OCI-LY7 (cell line): ENCODE data around the gene CDC6. TPM values are rescaled to one million over a fixed set of nuclear protein-coding genes. Genes with fewer than 3 reads are reported as not detected.

Experiments
- BruUV-seq: library from RNA; stranded (reverse); fragments of 400-500 nt; replicated peaks from 2 replicates; lab custom pipeline; 2021; lab: Mats Ljungman, UMichigan
- CTCF ChIA-PET: fragments of 300-600 bp; sonication (Branson Sonifier 250); formaldehyde crosslinking; loops from one replicate; lab custom pipeline; 2022; ENCODE audit warnings: antibody characterized with exemption; ENCODE audit not compliant: unreplicated experiment; lab: Charles Lee
- POLR2A ChIA-PET: fragments of 300-600 bp; sonication (Branson Sonifier 250); formaldehyde crosslinking; loops from one replicate; lab custom pipeline; 2022; ENCODE audit warnings: antibody characterized with exemption; lab: Charles Lee
- DNase-seq: peaks from one replicate; pipeline ENCODE4 v3.0.0-alpha.2; 2015; ENCODE audit warnings: low spot score
- H2AFZ ChIP-seq: fragments of 200-600 bp; sonication (generic), shearing (Covaris generic); 2 replicates; pipeline ENCODE4 v1.6.1; 2014; ENCODE audit warnings: mild to moderate bottlenecking, antibody characterized with exemption, low read length, moderate library complexity
- H3K27ac ChIP-seq: fragments of 200-600 bp; sonication (generic); 2 replicates; pipeline ENCODE4 v1.5.1; 2014; ENCODE audit warnings: mixed run types, low read depth, mild to moderate bottlenecking, moderate library complexity, low read length, inconsistent platforms; ENCODE audit not compliant: poor library complexity, severe bottlenecking
- H3K36me3 ChIP-seq: fragments of 200-600 bp; sonication (generic); 2 replicates; pipeline ENCODE4 v1.6.1; 2014; ENCODE audit warnings: mild to moderate bottlenecking, antibody characterized with exemption, low read length, moderate library complexity, mixed read lengths; ENCODE audit not compliant: insufficient read depth
- H3K4me1 ChIP-seq: fragments of 200-600 bp; sonication (generic); 2 replicates; pipeline ENCODE4 v1.5.1; 2014; ENCODE audit warnings: mild to moderate bottlenecking, low read length; ENCODE audit not compliant: insufficient read depth, poor library complexity, severe bottlenecking
- H3K4me2 ChIP-seq: fragments of 200-600 bp; sonication (generic); 2 replicates; pipeline ENCODE4 v1.6.1; 2014; ENCODE audit warnings: mild to moderate bottlenecking, low read length
- H3K4me3 ChIP-seq: fragments of 200-600 bp; sonication (generic); 2 replicates; pipeline ENCODE4 v1.5.1; 2014; ENCODE audit warnings: mild to moderate bottlenecking, low read depth, low read length; ENCODE audit not compliant: poor library complexity, severe bottlenecking
- H3K79me2 ChIP-seq: fragments of 200-600 bp; sonication (generic); 2 replicates; pipeline ENCODE4 v1.6.1; 2016; ENCODE audit warnings: low read depth, mild to moderate bottlenecking, low read length, moderate library complexity, mixed read lengths; ENCODE audit not compliant: insufficient read depth
- H3K9me2 ChIP-seq: fragments of 200-600 bp; sonication (generic); 2 replicates; pipeline ENCODE4 v1.6.1; 2016; ENCODE audit warnings: mild to moderate bottlenecking, low read length, mixed read lengths; ENCODE audit not compliant: insufficient read depth
- H3K9me3 ChIP-seq: fragments of 200-600 bp; sonication (generic); 2 replicates; pipeline ENCODE4 v1.6.1; 2014; ENCODE audit warnings: mild to moderate bottlenecking, mixed run types, low read length, mixed read lengths
- H4K20me1 ChIP-seq: fragments of 200-600 bp; sonication (generic); 2 replicates; pipeline ENCODE4 v1.6.1; 2014; ENCODE audit warnings: mild to moderate bottlenecking, antibody characterized with exemption, low read length, moderate library complexity, mixed read lengths; ENCODE audit not compliant: insufficient read depth
- CTCF ChIP-seq: fragments of 200-600 bp; sonication (generic); conservative IDR thresholded peaks from 2 replicates; pipeline ENCODE4 v1.5.1; 2014; ENCODE audit warnings: mild to moderate bottlenecking, antibody characterized with exemption, low read length, moderate library complexity, mixed read lengths
- EZH2phosphoT487 ChIP-seq: fragments of 200-600 bp; sonication (generic); IDR thresholded peaks from 2 replicates; pipeline ENCODE4 v1.6.1; 2018; ENCODE audit warnings: low read depth, borderline replicate concordance, mild to moderate bottlenecking, mixed run types, antibody characterized with exemption, low read length, moderate library complexity, mixed read lengths
- intact Hi-C: fragments of 100-400 bp; cut with micrococcal nuclease; formaldehyde crosslinking; loops from one replicate; pipeline ENCODE4 v1.10.0; 2022; ENCODE audit not compliant: unreplicated experiment
- total RNA-seq, 2 experiments: library from RNA; depleted of rRNA in 1 of 2; stranded (reverse); fragments of >200 nt in 1 of 2; shearing (Covaris generic) in 1 of 2; gene quantifications; 2 replicates each; pipeline ENCODE4 v1.2.3, GENCODE V29; 2014 to 2022

CDC6 gene
- total RNA-seq, 2 experiments from 2014 or later: 75.2 to 132 TPM

GRCh38 chr17:40301315-40301714 lies 13.6 kb downstream of the CDC6 start:
- Histone ChIP-seq H3K4me2 (no peak overlapping the region), H3K4me1 (no peaks in the 10 kb centered on the region), H4K20me1 (peaks cover 18% of the 10 kb centered on the region), H3K9me3 (no peaks in the 10 kb centered on the region), H3K27ac (no peak overlapping the region), H2AFZ (no peak overlapping the region), H3K9me2 (no peaks in the 10 kb centered on the region), H3K79me2 (peaks cover 4% of the 10 kb centered on the region; the same call in 1 of the 2 replicates), H3K36me3 (peaks cover 92% of the 10 kb centered on the region), H3K4me3 (no peak overlapping the region)
- POLR2A ChIA-PET: no interaction called here
- no peak for TF ChIP-seq EZH2phosphoT487
- TF ChIP-seq CTCF: peak; percentile 60
- DNase-seq: no peak
- CTCF ChIA-PET: no interaction called here
- intact Hi-C loops: loop anchor here (5.0 kb wide), 1 partner anchor 231 kb away; no protein-coding TSS in a partner anchor
- no TSS peak for BruUV-seq

- H4K20me1 ChIP-seq: peaks cover 18% of the 10 kb centered on the region; the same call in 1 of the 2 replicates
- peaks cover 74% of the 10 kb centered on the region for H3K36me3 ChIP-seq
- CTCF ChIA-PET: interaction anchor here (0.6 kb wide), 1 partner anchor 1365 kb away, joined by 3 read pairs; no protein-coding TSS in a partner anchor
- intact Hi-C loops: loop anchor here (1.0 to 5.0 kb wide), 2 partner anchors 52 to 229 kb away; no protein-coding TSS in a partner anchor
- no peak overlapping the region for H2AFZ ChIP-seq
- peaks cover under 1% of the 10 kb centered on the region for H3K4me1 ChIP-seq
- DNase-seq: peak; percentile 60
- H3K4me2 ChIP-seq: no peak overlapping the region
- TF ChIP-seq EZH2phosphoT487 (no peak), CTCF (peak; percentile 87)
- no peak overlapping the region for H3K4me3 ChIP-seq
- H3K9me3 ChIP-seq: no peaks in the 10 kb centered on the region
- BruUV-seq: no TSS peak
- POLR2A ChIA-PET: no interaction called here
- no peaks in the 10 kb centered on the region for H3K9me2 ChIP-seq
- no peak overlapping the region for H3K27ac ChIP-seq
- H3K79me2 ChIP-seq: peaks cover 4% of the 10 kb centered on the region; the same call in 1 of the 2 replicates
Observed at GRCh38 chr17:40303009-40303657, 15.5 kb downstream of the CDC6 start.
